ENCODE measurements around the gene IGDCC3.
A peak's percentile ranks its signal among the peaks of the same experiment; 100 is the strongest.

Gene IGDCC3

GRCh38 chr15:65289261-65289854, 88.4 kb downstream of the IGDCC3 start:
- no peak for DNase-seq (ENCODE audit: low read depth)

- no peak for DNase-seq (ENCODE audit: low read depth)
These were observed 90.3 kb downstream of the IGDCC3 start for GRCh38 chr15:65287520-65287855.

- DNase-seq (ENCODE audit: low read depth), result peak; percentile 79
These were observed 90.9 kb downstream of the IGDCC3 start, which contains the start of gene PARP16 for GRCh38 chr15:65286704-65287519. Gene PARP16, minus strand, starts transcription at chr15:65286883. Its CDS starts 457 bp downstream, at chr15:65286426.

GRCh38 chr15:65286069-65286703, 91.6 kb downstream of the IGDCC3 start:
- DNase-seq (ENCODE audit: low read depth), result no peak

GRCh38 chr15:65285291-65286068, 92.3 kb downstream of the IGDCC3 start:
- no peak for DNase-seq (ENCODE audit: low read depth)

- DNase-seq (ENCODE audit: low read depth), result no peak
These were observed 99.3 kb downstream of the IGDCC3 start for GRCh38 chr15:65278480-65278879.
